ENCODE data around the gene TAS2R4.
"Not testable (repeated sequence)": the region's sequence is repeated elsewhere in the genome, so short reads cannot be mapped to it uniquely, and the experiment has no call there.

The TAS2R4 gene, protein sequence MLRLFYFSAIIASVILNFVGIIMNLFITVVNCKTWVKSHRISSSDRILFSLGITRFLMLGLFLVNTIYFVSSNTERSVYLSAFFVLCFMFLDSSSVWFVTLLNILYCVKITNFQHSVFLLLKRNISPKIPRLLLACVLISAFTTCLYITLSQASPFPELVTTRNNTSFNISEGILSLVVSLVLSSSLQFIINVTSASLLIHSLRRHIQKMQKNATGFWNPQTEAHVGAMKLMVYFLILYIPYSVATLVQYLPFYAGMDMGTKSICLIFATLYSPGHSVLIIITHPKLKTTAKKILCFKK

DNA sequence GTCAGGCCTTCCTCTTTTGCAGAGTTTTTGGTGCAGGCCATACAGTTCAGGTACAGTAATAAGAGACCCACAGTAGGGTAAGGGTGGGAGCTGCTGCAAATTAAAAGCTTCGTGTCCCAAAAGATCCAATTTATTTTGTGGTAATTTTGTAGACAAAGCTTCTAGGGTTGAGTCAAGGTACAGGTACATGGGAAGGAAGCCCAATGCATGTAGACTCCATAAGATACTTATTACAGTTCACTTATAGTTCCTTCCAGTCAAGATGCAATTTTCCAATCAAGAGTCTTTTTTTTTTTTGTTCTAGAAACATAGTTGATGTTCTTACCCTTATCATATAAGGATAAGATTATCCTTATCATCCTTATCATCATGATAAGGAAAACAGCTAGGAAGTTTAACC, at the start of gene TAS2R4:
TAS2R4 (plus strand) TSS at position 301 of the 400 bp plus-strand sequence. CDS start 1,815 bp downstream, outside the sequence.
- DNase-seq (ENCODE audit: low read depth) = no peak
- no peak within 1 kb of the TSS for H3K4me3 ChIP-seq (ENCODE audit: low read depth, low read length)

DNA sequence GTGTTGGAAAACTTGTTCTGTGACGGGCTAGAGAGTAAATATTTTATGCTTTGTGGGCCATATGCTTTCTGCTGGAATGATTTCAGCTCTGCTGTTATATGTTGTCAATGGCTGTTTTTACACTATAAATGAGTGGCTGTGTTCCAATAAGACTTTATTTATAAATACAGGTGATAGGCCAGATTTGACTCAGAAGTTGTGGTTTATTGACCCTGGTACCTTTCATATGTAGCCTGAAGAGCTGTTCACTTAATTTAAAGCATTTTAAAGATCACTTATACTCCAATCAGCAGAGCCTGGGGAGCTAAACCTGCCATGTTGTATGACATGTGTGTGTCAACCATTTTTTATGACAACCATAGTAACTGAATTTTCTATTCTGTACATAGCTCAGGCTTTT, 47.5 kb upstream of the TAS2R4 start:
- no peak overlapping the region for H3K4me3 ChIP-seq (ENCODE audit: low read depth, low read length)
- no peak for DNase-seq (ENCODE audit: low read depth)

DNA sequence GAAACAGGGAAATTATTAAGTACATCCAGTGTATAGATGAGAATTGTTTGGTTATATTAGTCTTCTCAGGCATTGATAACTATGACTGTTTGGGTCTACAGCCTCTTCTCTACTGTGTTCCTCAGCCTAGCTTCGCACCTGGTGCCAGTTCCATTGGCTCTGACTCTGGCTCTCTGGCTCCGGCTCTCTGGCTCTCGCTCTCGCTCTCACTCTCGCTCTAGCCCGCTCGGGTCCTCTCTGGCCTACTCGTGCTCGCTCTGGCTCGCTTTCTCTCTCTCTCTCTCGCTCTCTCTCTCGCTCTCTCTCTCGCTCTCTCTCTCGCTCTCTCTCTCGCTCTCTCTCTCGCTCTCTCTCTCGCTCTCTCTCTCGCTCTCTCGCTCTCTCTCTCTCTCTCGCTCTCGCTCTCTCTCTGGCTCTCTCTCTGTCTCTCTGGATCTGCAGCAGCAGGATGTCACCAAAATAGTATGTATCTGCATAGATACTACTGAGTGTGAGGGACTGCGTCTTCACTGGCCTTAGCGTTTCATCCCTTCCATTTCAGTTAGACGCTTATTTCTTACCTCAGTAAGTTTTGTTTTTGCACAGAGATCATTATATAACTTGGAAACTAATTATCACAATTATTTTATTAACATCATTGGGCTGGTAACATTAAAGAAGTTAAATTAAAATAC, 44.9 kb upstream of the TAS2R4 start:
- DNase-seq (ENCODE audit: low read depth) = no peak
- no peak overlapping the region for H3K4me3 ChIP-seq (ENCODE audit: low read depth, low read length)

DNA sequence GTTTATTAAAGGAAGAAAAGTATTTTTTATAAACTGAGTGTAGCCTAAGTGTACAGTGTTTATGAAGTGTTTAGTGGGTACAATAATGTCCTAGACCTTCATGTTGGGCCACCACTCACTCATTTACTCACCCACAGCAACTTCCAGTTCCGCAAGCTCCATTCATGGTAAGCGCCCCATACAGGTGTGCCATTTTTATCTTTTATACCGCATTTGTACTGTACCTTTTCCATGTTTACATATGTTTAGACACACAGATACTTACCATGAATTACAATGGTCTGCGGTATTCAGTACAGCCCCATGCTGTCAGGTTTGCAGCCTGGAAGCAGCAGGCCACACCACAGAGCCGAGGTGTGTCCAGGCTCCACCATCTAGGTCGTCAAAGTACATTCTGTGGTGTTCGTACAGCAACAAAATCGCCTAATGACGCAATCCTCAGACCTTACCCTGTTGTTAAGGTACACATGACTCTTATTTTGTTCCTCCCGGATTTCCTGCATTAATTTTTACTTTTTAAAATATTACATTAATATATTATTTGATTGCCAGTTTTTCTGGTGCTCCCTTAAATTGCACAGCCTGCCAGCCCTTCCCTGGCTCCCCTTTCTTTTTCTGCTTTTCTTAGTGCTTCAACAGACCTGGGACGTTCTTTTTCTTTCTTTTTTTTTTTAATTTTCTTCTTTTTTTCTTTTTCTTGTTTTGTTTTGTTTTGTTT, 39.2 kb upstream of the TAS2R4 start:
- H3K4me3 ChIP-seq (ENCODE audit: low read depth, low read length) = peak overlapping the region; percentile 97
- no peak for DNase-seq (ENCODE audit: low read depth)

DNA sequence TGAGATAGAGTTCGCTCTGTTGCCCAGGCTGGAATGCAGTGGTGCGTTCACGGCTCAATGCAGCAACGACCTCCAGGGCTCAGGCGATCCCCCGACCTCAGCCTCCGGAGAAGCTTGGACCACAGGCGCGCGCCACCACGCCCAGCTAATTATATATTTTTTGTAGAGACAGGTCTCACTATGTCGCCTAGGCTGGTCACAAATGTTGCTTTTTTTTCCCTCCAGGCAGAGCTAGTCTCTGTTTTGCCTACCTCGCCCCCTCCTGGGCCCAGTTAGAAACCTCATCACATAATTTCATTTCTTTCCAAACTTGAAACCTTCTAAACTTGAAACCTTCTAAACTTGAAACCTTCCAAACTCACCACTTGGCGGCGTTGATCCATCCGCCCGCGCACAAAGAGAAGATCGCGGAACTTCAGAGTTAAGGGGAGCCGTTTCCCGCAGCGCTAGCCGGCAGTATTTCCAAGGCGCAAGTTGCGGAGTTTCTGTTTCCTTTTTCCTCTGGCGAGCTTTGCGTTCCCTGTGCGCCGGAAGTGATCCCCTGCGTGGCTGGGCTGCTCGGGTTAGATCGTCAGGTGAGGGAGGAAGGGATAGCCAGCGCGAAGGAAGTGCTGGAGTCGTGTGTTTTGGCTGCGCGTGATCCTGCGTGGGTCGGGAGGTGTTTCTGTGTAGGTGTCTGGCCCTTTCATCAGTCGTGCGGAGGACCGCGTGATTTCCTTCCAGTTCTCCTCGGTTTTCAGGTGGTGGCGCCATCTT, 38.5 kb upstream of the TAS2R4 start, which contains the start of gene SSBP1:
SSBP1 (plus strand) TSS at position 523 of the 756 bp plus-strand sequence. CDS start 809 bp downstream, outside the sequence.
- DNase-seq (ENCODE audit: low read depth) = peak; percentile 89
- H3K4me3 ChIP-seq (ENCODE audit: low read depth, low read length) = peak within 1 kb of the TSS; percentile 97

DNA sequence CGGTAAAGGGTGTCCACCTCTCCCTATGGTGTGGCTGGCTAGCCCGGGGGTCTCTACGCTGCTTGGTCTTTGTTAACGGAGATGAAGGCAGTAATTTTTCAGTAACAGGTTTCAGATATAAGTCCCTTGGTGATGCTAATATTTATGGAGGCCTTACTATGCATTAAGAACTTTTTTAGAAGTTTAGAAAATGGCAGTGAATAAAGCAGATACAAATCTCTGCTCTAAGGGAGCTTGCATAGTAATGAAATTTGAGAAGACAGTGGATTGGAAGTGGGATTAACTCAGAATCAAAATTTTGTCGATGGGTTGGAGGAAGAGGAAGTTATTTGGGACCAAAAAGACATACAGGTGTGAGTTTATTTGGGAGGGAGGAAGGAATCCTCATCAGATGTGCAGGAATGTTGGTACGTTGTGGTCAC, 37.9 kb upstream of the TAS2R4 start:
- DNase-seq (ENCODE audit: low read depth) = no peak
- peak overlapping the region; percentile 97 for H3K4me3 ChIP-seq (ENCODE audit: low read depth, low read length)

DNA sequence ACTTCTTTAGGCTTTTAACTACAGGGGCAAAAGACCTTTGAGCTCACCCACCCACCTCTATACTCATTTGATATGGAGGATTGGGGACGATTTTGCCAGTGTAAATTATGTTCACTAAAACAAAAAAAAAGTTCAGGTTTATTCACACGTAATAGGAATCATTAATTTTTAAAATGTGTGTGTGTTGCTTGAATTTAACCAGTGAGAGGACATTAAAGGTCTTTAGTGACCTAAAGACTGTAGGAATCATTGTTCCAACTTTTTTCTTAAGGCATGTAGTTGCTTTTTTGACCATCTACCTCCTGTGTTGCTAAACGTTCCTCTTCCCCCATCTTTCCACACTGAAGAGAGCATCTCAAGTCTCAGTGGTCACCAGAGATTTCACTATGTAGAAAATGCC, 37.2 kb upstream of the TAS2R4 start:
- H3K4me3 ChIP-seq (ENCODE audit: low read depth, low read length) = peak overlapping the region; percentile 97
- no peak for DNase-seq (ENCODE audit: low read depth)

DNA sequence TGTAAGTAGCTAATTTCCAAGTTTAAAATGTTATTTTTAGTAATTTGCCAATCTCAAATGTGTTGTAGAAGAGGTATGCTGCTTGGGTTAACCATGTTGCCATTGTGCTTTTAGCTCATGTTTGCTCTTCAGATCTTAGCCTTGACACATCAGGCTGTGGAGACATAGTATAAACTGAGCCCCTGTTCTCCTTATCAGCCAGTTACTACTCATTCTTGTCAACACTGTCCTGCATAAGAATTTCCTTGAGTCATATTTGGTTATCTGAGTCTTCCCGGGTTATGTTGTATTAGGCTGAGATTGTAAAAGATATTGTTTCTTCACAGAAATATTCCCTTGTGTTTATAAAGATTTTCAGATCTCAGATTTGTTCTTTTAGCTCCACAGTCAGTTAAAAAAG, 34.2 kb upstream of the TAS2R4 start:
- no peak for DNase-seq (ENCODE audit: low read depth)
- no peak overlapping the region for H3K4me3 ChIP-seq (ENCODE audit: low read depth, low read length)

DNA sequence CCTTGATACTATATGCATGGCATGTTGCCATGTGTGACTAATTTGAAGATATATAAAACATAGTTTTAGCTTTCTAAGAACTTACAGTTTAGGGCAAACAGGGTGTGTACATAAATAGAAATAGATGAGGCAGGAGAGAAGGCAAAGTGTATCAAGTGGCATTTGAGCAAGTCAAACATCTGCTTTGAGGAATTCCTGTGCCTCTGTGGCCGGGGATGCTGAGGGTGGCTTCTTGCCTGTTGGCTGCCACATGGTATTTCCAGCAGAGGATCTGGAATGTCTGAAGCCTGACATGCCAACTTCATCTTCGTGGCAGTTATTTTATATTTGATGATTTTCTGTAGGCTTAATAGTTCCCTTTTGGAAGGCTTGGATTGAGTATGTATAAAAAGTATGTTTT, 32.3 kb upstream of the TAS2R4 start:
- no peak overlapping the region for H3K4me3 ChIP-seq (ENCODE audit: low read depth, low read length)
- DNase-seq (ENCODE audit: low read depth) = no peak

DNA sequence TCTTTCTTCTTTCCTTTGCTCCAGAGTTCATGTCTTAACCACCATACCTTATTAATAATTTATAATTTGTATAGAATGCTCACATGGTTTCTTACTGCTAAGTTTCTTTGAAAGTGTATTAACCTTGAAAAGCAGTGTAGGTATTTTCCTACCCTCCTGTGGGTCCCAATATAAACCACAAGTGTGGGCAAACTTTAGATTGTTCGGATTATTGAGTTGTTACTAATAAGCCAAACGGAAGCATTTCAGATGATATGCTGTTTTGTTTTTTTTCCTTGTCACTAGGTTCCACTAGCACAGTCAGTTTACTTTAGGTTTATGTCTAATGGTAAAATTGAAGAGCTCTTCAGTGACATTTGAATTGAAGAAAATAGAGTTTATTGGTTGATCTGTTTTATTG, 28.1 kb upstream of the TAS2R4 start:
- H3K4me3 ChIP-seq (ENCODE audit: low read depth, low read length) = no peak overlapping the region
- no peak for DNase-seq (ENCODE audit: low read depth)

DNA sequence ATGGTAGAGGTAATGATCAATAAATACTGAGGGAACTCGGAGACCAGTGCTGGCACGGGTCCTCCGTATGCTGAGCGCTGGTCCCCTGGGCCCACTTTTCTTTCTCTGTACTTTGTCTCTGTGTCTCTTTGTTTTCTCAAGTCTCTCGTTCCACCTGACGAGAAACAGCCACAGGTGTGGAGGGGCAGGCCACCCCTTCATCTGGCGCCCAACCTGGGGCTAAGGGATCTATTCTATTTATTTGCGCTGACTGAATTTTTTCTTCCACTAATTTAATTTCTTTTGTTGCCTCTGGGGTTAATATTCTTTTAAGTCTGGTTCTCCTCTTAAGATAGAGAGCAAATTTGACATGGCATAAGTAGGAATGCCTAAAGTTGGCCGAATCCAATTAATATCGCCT, 24.6 kb upstream of the TAS2R4 start:
- H3K4me3 ChIP-seq (ENCODE audit: low read depth, low read length); DNase-seq (ENCODE audit: low read depth): not testable (repeated sequence)

DNA sequence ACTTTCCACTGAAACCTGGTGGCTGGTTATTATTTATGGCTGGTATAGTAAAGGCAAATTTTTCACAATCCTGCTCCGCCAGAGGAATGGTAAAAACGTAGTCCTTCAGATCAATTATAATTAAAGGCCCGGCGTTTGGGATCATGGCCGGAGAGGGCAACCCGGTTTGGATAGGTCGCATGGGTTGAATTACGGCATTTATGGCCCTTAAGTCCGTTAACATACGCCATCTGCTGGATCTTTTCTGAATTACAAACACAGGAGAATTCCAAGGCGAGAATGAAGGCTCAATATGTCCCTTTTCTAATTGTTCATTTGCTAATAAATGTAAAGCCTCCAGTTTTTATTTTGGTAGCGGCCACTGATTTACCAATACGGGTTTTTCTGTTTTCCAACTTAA, 23.8 kb upstream of the TAS2R4 start:
- no peak overlapping the region for H3K4me3 ChIP-seq (ENCODE audit: low read depth, low read length)
- no peak for DNase-seq (ENCODE audit: low read depth)

DNA sequence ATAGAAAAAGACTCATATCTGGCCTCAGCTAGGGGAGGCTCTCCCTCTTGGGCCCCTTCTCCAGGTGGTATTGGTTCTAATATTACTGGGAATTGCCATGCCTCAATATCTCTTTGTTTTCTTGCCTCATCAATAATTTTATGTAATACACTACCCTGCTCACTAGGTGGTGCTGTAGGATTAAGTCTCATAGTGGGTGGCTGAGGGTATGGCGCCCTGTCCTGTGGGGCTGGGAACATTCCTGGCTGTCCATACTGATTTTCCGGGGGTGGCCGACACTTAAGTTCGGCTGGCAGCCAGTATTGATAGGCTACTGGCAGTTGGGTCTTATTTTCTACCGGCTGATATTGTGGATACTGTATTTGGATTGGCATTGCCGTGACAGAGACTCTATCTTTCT, 21.5 kb upstream of the TAS2R4 start:
- DNase-seq (ENCODE audit: low read depth) = no peak
- H3K4me3 ChIP-seq (ENCODE audit: low read depth, low read length) = no peak overlapping the region

DNA sequence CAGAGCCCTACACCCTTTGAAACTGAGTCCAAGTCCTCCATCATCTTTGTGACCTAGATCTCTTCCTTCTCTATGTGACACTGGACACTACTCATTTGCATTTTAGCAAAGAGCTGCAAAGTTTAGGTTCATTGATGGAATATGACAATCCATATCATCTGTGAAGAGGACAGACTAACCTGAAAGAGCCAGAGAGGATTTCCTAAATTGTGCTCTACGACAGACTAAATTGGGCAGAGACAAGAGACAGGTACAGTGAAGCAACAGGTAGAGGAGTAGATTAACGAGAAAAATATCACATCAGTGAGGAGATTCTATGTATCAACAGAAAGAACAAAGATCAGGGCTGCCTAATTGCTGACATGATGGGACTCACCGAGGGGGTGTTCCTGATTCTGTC, 12.7 kb upstream of the TAS2R4 start, which contains the start of gene TAS2R3:
TAS2R3 (plus strand) TSS at position 301 of the 400 bp plus-strand sequence; CDS start at position 363, 62 bp downstream.
- DNase-seq (ENCODE audit: low read depth) = no peak
- H3K4me3 ChIP-seq (ENCODE audit: low read depth, low read length) = no peak within 1 kb of the TSS

DNA sequence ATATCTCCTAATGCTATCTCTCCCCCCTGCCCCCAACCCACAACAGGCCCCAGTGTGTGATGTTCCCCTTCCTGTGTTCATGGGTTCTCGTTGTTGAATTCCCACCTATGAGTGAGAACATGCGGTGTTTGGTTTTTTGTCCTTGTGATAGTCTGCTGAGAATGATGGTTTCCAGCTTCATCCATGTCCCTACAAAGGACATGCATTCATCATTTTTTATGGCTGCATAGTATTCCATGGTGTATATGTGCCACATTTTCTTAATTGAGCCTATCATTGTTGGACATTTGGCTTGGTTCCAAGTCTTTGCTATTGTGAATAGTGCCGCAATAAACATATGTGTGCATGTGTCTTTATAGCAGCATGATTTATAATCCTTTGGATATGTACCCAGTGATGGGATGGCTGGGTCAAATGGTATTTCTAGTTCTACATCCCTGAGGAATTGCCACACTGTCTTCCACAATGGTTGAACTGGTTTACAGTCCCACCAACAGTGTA, 6.3 kb upstream of the TAS2R4 start:
- H3K4me3 ChIP-seq (ENCODE audit: low read depth, low read length); DNase-seq (ENCODE audit: low read depth): not testable (repeated sequence)

DNA sequence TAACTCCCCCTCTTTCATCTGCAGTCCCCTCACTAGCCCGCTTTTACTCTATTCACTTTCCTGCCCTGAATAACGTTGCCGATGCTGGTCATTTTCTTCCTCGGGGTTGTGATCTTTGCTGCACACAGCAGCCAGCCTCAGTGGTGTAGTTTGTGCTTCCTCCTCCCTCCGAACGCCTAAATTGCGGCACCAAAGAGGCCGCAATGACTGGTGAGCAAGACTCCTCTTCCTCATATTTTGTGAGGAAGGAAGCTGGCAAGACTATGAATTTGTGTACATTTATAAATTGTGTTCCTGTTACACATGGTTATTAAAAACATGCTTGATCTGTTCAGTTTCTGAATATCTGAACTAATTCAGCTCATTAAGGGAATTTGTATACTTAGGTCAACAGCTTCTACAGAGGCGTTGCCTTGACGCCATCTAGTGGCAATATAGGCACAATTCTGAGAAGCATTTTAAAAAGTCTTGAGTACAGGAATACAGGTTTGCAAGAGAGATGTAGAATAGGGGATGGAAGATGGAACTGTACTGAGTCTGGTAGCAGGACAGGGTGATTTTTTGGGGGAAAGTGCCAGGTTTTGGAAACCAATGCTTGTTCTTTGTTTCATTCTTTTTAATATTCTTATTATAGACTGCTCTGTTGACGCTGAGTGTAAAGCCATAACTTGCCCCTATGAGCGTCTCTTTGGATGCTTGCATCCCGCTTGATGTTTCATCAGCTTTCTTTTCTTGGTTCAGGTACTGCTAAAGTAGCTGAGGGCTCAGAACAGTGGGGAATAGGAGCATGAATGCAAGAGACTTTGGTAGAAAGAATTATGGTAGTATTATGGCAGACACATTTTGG, 9.5 kb downstream of the TAS2R4 start:
- H3K4me3 ChIP-seq (ENCODE audit: low read depth, low read length) = no peak overlapping the region
- DNase-seq (ENCODE audit: low read depth) = peak; percentile 1

DNA sequence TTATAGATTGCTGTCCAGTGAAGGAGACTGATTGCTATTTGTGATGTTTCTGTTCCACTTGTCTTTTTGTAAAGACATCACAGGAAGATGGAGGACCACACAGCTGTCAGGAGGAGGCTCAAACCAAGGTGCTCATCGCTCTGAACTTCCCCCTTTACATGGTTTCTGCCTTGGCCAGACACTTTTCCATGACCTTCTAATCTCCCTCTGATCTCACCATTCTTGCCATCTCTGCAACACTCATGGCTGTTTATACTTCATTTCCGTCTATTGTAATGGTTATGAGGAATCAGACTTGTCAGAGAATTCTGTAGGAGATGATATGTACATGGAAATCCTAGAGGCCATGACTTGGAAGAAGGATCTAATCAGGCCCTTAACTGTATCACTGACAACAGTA, 11.8 kb downstream of the TAS2R4 start:
- DNase-seq (ENCODE audit: low read depth) = no peak
- no peak overlapping the region for H3K4me3 ChIP-seq (ENCODE audit: low read depth, low read length)

DNA sequence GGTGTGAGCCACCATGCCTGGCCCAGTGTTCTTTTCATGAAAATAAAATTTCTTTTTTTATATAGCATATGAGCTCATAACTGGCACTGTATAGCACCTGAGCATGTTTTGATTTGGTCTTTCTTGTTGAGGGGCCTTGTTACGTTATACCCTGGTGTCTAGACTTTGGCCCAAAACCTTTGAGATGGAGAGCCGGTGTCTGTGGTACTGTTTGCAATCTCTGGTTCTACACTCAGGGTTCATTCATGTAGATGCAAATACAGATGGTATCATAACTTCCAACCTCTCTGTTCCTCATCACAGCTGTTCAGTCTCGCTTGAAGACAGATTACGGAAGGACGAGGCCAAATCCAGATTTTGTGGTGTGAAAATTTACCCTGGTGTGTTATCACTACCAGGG, 13.4 kb downstream of the TAS2R4 start, which contains the start of gene TAS2R5:
TAS2R5 (plus strand) TSS at position 301 of the 400 bp plus-strand sequence. CDS start 145 bp downstream, outside the sequence.
- H3K4me3 ChIP-seq (ENCODE audit: low read depth, low read length) = no peak within 1 kb of the TSS
- no peak for DNase-seq (ENCODE audit: low read depth)

All from skeletal muscle cell (primary cell).